Measurements from ENCODE around the gene FREM3.

GRCh38 chr4:143623896-143624295, 76.6 kb downstream of the FREM3 start:
- TF ChIP-seq SP1 (CRISPR knock-in tag; conservative IDR thresholded peaks at IDR 0.05) (no peak), MXD4 (CRISPR knock-in tag; IDR thresholded peaks at IDR 0.05; ENCODE audit: borderline replicate concordance) (no peak), TCF7 (CRISPR knock-in tag; IDR thresholded peaks at IDR 0.05; ENCODE audit: low read depth) (no peak), CREB1 (CRISPR knock-in tag; IDR thresholded peaks at IDR 0.05) (no peak), TP53 (CRISPR knock-in tag; IDR thresholded peaks at IDR 0.05) (no peak), ATF3 (CRISPR knock-in tag; conservative IDR thresholded peaks at IDR 0.05) (no peak), JAZF1 (CRISPR knock-in tag; IDR thresholded peaks at IDR 0.05) (no peak), ATF1 (CRISPR knock-in tag; IDR thresholded peaks at IDR 0.05) (no peak)
- TF ChIP-seq, protein P1, sequence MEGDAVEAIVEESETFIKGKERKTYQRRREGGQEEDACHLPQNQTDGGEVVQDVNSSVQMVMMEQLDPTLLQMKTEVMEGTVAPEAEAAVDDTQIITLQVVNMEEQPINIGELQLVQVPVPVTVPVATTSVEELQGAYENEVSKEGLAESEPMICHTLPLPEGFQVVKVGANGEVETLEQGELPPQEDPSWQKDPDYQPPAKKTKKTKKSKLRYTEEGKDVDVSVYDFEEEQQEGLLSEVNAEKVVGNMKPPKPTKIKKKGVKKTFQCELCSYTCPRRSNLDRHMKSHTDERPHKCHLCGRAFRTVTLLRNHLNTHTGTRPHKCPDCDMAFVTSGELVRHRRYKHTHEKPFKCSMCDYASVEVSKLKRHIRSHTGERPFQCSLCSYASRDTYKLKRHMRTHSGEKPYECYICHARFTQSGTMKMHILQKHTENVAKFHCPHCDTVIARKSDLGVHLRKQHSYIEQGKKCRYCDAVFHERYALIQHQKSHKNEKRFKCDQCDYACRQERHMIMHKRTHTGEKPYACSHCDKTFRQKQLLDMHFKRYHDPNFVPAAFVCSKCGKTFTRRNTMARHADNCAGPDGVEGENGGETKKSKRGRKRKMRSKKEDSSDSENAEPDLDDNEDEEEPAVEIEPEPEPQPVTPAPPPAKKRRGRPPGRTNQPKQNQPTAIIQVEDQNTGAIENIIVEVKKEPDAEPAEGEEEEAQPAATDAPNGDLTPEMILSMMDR (IDR thresholded peaks at IDR 0.05) = no peak
- TF ChIP-seq, protein P2, sequence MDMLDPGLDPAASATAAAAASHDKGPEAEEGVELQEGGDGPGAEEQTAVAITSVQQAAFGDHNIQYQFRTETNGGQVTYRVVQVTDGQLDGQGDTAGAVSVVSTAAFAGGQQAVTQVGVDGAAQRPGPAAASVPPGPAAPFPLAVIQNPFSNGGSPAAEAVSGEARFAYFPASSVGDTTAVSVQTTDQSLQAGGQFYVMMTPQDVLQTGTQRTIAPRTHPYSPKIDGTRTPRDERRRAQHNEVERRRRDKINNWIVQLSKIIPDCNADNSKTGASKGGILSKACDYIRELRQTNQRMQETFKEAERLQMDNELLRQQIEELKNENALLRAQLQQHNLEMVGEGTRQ (CRISPR knock-in tag; IDR thresholded peaks at IDR 0.05) = no peak
